DND-41 (cell line): ENCODE results near the gene MBD1.

Experiments used
- ATAC-seq: fragments of 200-7000 bp; cut with Tn5 transposase; 3 replicates; pipeline ENCODE4 v1.9.1; 2021; ENCODE audit warnings: low read depth; ENCODE audit not compliant: insufficient read depth
- DNase-seq: peaks from one replicate; pipeline ENCODE4 v3.0.0-alpha.2; 2020
- H2AFZ ChIP-seq: 2 replicates; pipeline ENCODE4 v1.6.0; 2012; ENCODE audit warnings: low read depth, low read length
- H3K27ac ChIP-seq: 2 replicates; pipeline ENCODE4 v1.5.1; 2012; ENCODE audit warnings: low read length, inconsistent platforms
- H3K27me3 ChIP-seq: fragments of 200-600 bp; sonication (generic); 2 replicates; pipeline ENCODE4 v1.6.0; 2012; ENCODE audit warnings: low read length, mild to moderate bottlenecking, inconsistent platforms; ENCODE audit not compliant: insufficient read depth, poor library complexity
- H3K36me3 ChIP-seq: 2 replicates; pipeline ENCODE4 v1.5.1; 2012; ENCODE audit warnings: low read length, inconsistent platforms; ENCODE audit not compliant: insufficient read depth
- H3K4me1 ChIP-seq: 2 replicates; pipeline ENCODE4 v1.5.1; 2012; ENCODE audit warnings: mild to moderate bottlenecking, low read length; ENCODE audit not compliant: insufficient read depth
- H3K4me2 ChIP-seq: 2 replicates; pipeline ENCODE4 v1.6.0; 2012; ENCODE audit warnings: mild to moderate bottlenecking, moderate library complexity, low read length, inconsistent platforms; ENCODE audit not compliant: insufficient read depth
- H3K4me3 ChIP-seq, 2 experiments: fragments of 200-600 bp in 1 of 2; shearing (Covaris generic) in 1 of 2; 2 replicates each; pipeline ENCODE4 v1.5.1; 2012 to 2016; ENCODE audit warnings: inconsistent platforms in 2 of 2, low read length in 2 of 2, mild to moderate bottlenecking in 2 of 2, low read depth in 1 of 2, moderate library complexity in 1 of 2
- H3K79me2 ChIP-seq: 2 replicates; pipeline ENCODE4 v1.6.0; 2012; ENCODE audit warnings: low read length, inconsistent platforms; ENCODE audit not compliant: insufficient read depth
- H3K9ac ChIP-seq: 2 replicates; pipeline ENCODE4 v1.6.0; 2012; ENCODE audit warnings: low read depth, mild to moderate bottlenecking, inconsistent platforms, low read length, moderate library complexity
- H3K9me3 ChIP-seq: 2 replicates; pipeline ENCODE4 v1.5.1; 2012; ENCODE audit warnings: low read length, moderate library complexity, mild to moderate bottlenecking, inconsistent platforms; ENCODE audit not compliant: insufficient read depth, severe bottlenecking
- H4K20me1 ChIP-seq: 2 replicates; pipeline ENCODE4 v1.6.0; 2012; ENCODE audit warnings: low read length; ENCODE audit not compliant: insufficient read depth
- EZH2 ChIP-seq: IDR thresholded peaks from 3 replicates; pipeline ENCODE4 v1.6.1; 2012; ENCODE audit warnings: borderline replicate concordance, low read depth, mild to moderate bottlenecking, moderate library complexity, low read length, inconsistent platforms; ENCODE audit not compliant: severe bottlenecking
- TF ChIP-seq, protein P1 (sequence below): IDR thresholded peaks from 2 replicates; pipeline ENCODE4 v1.5.1; 2012; ENCODE audit warnings: borderline replicate concordance, low read length, moderate library complexity, mild to moderate bottlenecking; ENCODE audit not compliant: poor library complexity, severe bottlenecking; ENCODE audit errors: extremely low read depth

MBD1 gene

DNA sequence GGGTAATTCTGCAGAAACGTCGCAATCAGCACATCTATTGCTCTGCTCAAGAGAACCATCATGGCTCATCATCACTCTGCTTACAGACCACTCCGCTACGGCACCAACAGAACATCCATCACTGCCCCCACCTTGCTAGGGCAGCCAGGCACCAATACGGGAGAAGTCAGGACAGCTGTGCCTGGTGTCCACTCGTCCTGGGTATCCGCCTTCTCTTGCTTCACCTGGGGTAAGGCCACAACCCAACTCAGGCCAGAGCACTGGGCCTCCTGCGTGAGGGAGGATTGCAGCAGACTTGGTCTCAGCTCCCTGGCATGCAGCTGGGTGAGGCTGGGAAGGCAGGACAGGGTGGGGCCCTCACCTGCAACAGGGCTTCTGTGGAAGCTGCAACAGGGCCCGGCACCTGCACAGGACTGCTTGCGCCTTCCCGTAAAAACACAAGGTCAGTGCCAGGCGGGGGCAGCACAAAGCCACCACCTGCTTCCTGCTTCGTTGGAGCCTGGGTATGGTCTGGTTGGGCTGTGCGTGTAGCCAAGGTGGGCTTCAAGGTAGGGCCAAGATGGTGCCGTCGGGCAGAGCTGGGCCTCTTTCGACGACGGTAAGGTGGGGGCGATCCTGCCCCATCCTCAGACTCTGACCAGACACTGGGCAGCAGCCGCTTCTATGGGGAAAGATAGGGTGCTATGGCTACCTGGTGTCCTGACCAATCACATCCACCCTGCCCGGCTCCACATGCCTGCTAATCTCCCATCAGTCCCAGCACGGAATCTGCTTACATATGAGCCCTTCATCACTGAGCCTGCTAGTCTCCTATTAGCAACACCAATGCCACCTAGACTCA is 7.9 kb downstream of the MBD1 start:
- no peak for ATAC-seq
- Histone ChIP-seq H3K4me3 (no peak overlapping the region), H3K4me2 (no peak overlapping the region), H4K20me1 (peaks cover 19% of the 10 kb centered on the region; the same call in 1 of the 2 replicates), H2AFZ (no peak overlapping the region), H3K79me2 (peaks cover 5% of the 10 kb centered on the region), H3K27me3 (no peaks in the 10 kb centered on the region), H3K9ac (no peak overlapping the region), H3K9me3 (no peaks in the 10 kb centered on the region), H3K4me1 (peaks cover 4% of the 10 kb centered on the region; the same call in 1 of the 2 replicates), H3K36me3 (peaks cover 100% of the 10 kb centered on the region), H3K27ac (no peak overlapping the region)
- DNase-seq: no peak
- no peak for TF ChIP-seq EZH2
- TF ChIP-seq, protein P1, sequence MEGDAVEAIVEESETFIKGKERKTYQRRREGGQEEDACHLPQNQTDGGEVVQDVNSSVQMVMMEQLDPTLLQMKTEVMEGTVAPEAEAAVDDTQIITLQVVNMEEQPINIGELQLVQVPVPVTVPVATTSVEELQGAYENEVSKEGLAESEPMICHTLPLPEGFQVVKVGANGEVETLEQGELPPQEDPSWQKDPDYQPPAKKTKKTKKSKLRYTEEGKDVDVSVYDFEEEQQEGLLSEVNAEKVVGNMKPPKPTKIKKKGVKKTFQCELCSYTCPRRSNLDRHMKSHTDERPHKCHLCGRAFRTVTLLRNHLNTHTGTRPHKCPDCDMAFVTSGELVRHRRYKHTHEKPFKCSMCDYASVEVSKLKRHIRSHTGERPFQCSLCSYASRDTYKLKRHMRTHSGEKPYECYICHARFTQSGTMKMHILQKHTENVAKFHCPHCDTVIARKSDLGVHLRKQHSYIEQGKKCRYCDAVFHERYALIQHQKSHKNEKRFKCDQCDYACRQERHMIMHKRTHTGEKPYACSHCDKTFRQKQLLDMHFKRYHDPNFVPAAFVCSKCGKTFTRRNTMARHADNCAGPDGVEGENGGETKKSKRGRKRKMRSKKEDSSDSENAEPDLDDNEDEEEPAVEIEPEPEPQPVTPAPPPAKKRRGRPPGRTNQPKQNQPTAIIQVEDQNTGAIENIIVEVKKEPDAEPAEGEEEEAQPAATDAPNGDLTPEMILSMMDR: no peak

DNA sequence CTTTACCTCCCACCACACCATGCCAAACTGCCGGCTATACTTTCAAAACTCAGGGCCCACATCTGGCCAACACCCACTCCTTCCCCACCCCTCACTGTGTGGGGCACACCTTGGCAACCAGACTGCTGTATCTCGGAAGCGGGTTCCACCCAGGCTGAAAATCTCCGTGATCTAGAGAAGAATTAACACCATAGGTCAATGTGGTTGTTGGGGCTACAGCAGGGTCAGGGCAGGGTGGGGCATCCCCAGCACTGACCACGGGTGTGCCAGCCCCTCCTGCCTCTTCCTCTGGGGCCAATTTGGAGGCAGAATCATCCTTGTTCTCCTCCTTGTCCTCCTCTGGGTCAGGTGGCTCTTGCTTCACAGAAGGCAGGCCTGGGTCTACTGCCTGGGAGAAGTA is 8.8 kb downstream of the MBD1 start:
- Histone ChIP-seq H3K27ac (no peak overlapping the region), H4K20me1 (peaks cover 19% of the 10 kb centered on the region; the same call in 1 of the 2 replicates), H3K9ac (no peak overlapping the region), H3K36me3 (peaks cover 94% of the 10 kb centered on the region), H3K4me2 (no peak overlapping the region), H3K27me3 (no peaks in the 10 kb centered on the region), H2AFZ (no peak overlapping the region), H3K79me2 (peaks cover 1% of the 10 kb centered on the region; the same call in 1 of the 2 replicates), H3K4me1 (peaks cover under 1% of the 10 kb centered on the region; the same call in 1 of the 2 replicates), H3K4me3 (no peak overlapping the region), H3K9me3 (no peaks in the 10 kb centered on the region)
- DNase-seq: no peak
- TF ChIP-seq EZH2: no peak
- TF ChIP-seq, protein P1: no peak
- ATAC-seq: no peak

DNA sequence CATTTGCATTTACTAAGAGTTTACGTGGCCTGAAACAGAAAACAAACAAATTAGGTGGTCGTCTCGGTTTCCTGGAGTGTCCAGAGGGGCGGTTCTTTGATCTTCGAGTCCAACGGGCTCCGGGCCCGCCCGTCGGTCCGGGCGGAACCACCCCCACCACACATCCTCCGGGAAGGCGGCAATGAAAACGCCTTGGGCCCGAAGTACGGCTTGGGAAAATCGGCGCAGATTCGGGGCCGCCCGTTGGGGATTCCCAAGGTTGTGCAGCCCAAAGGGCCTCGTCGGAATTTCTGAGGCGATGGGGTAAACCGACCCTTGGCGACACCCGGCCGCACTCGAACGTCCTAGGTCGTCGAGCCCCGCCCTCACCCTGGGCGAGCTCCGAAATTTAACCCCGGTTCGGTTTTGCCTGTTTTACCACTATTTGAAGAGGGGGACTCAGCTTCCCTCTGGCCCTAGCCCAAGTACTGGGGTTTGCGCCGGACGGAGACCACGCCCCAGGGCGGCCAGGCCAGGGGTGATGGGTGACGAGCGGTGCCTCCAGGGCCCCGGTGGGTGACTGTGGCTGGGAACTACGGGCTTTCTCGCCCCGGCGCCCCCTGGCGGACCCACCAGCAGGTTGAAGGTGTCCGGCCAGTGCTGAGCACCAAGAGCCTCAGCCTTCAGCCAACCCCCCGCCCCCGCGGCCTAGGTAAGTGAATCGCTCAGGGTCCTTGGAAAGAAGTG is 13.1 kb downstream of the MBD1 start:
- TF ChIP-seq EZH2: no peak
- TF ChIP-seq, protein P1: no peak
- no peaks in the 10 kb centered on the region for H3K9me3 ChIP-seq
- no peak overlapping the region for H3K9ac ChIP-seq
- ATAC-seq (no peak), DNase-seq (no peak)
- peaks cover 50% of the 10 kb centered on the region for H3K36me3 ChIP-seq
- no peak overlapping the region for H3K4me3 ChIP-seq
- no peak overlapping the region for H3K27ac ChIP-seq
- H3K79me2 ChIP-seq: no peaks in the 10 kb centered on the region
- H4K20me1 ChIP-seq: peaks cover 7% of the 10 kb centered on the region; the same call in 1 of the 2 replicates
- H3K4me1 ChIP-seq: peaks cover 22% of the 10 kb centered on the region
- H3K27me3 ChIP-seq: no peaks in the 10 kb centered on the region
- H3K4me2 ChIP-seq: no peak overlapping the region
- no peak overlapping the region for H2AFZ ChIP-seq
